Neural cell (in vitro differentiated cells): Measurements from ENCODE around the gene TMEM202.

Experiments used
- CTCF ChIP-seq: fragments of 450-650 bp; IDR thresholded peaks from 2 replicates; pipeline ENCODE4 v1.5.1; 2014; ENCODE audit warnings: antibody characterized with exemption, mild to moderate bottlenecking, moderate library complexity; ENCODE audit not compliant: poor library complexity, severe bottlenecking
- EZH2 ChIP-seq: fragments of 200-600, 300-800 bp; shearing (Covaris generic), sonication (generic); IDR thresholded peaks from 2 replicates; pipeline ENCODE4 v1.6.1; 2014; ENCODE audit warnings: antibody characterized with exemption, low read length, borderline replicate concordance, mild to moderate bottlenecking; ENCODE audit not compliant: insufficient read depth, poor library complexity, severe bottlenecking
- POLR2AphosphoS5 ChIP-seq: IDR thresholded peaks from 2 replicates; pipeline ENCODE4 v1.6.1; 2012

GRCh38 chr15:72379856-72380430, 18.2 kb upstream of the TMEM202 start:
- no peak for TF ChIP-seq CTCF
- TF ChIP-seq POLR2AphosphoS5 = no peak
- no peak for TF ChIP-seq EZH2
